Keratinocyte (primary cell): ENCODE measurements around the gene CD93. TPM values are rescaled to one million over a fixed set of nuclear protein-coding genes. Genes with fewer than 3 reads are reported as not detected.
A peak's percentile ranks its signal among the peaks of the same experiment; 100 is the strongest.

ENCODE experiments used
- DNase-seq: peaks from one replicate; pipeline ENCODE4 v3.0.0-alpha.2; 2011; ENCODE audit warnings: low read depth, missing footprints, low spot score
- FAIRE-seq: peaks from 2 replicates; lab custom pipeline; 2011; peaks lifted over from hg19 to GRCh38; lab: Jason Lieb, UNC
- H2AFZ ChIP-seq: 2 replicates; pipeline ENCODE4 v1.6.0; 2012; ENCODE audit warnings: low read length, control low read depth, inconsistent platforms; ENCODE audit not compliant: control insufficient read depth
- H3K27ac ChIP-seq: 2 replicates; pipeline ENCODE4 v1.5.1; 2011; ENCODE audit warnings: low read length; ENCODE audit not compliant: control insufficient read depth, insufficient read depth
- H3K27me3 ChIP-seq: 3 replicates; pipeline ENCODE4 v1.6.0; 2011; ENCODE audit warnings: low read length; ENCODE audit not compliant: control insufficient read depth, insufficient read depth; ENCODE audit errors: extremely low read depth
- H3K36me3 ChIP-seq, 2 experiments: 2 replicates in 1 of 2; 3 replicates in 1 of 2; pipeline ENCODE4 v1.5.1; 2011; ENCODE audit warnings: low read length in 2 of 2, mild to moderate bottlenecking in 1 of 2; ENCODE audit not compliant: control insufficient read depth in 2 of 2, insufficient read depth in 2 of 2; ENCODE audit errors: extremely low read depth in 1 of 2
- H3K4me1 ChIP-seq: 3 replicates; pipeline ENCODE4 v1.5.1; 2011; ENCODE audit warnings: low read length; ENCODE audit not compliant: control insufficient read depth, insufficient read depth; ENCODE audit errors: extremely low read depth
- H3K4me2 ChIP-seq: 3 replicates; pipeline ENCODE4 v1.6.0; 2011; ENCODE audit warnings: low read depth, low read length; ENCODE audit not compliant: control insufficient read depth, insufficient read depth; ENCODE audit errors: extremely low read depth
- H3K4me3 ChIP-seq, 3 experiments: fragments of 200-600 bp in 1 of 3; sonication (generic) in 1 of 3; 2 replicates in 2 of 3; 3 replicates in 1 of 3; pipeline ENCODE4 v1.5.1; 2011 to 2016; ENCODE audit warnings: low read length in 3 of 3, mild to moderate bottlenecking in 3 of 3, control low read depth in 2 of 3, inconsistent platforms in 1 of 3, low read depth in 1 of 3, mixed read lengths in 1 of 3, mixed run types in 1 of 3, moderate library complexity in 1 of 3; ENCODE audit not compliant: control insufficient read depth in 2 of 3, insufficient read depth in 2 of 3; ENCODE audit errors: extremely low read depth in 1 of 3
- H3K79me2 ChIP-seq: 2 replicates; pipeline ENCODE4 v1.6.0; 2012; ENCODE audit warnings: low read length; ENCODE audit not compliant: control insufficient read depth, insufficient read depth
- H3K9ac ChIP-seq: 3 replicates; pipeline ENCODE4 v1.6.0; 2011; ENCODE audit warnings: low read length; ENCODE audit not compliant: control insufficient read depth, insufficient read depth; ENCODE audit errors: extremely low read depth
- H3K9me1 ChIP-seq: 3 replicates; pipeline ENCODE4 v1.6.0; 2011; ENCODE audit warnings: low read length; ENCODE audit not compliant: control insufficient read depth, insufficient read depth; ENCODE audit errors: extremely low read depth
- H3K9me3 ChIP-seq: 2 replicates; pipeline ENCODE4 v1.5.1; 2012; ENCODE audit warnings: low read depth, low read length; ENCODE audit not compliant: control insufficient read depth
- H4K20me1 ChIP-seq: 3 replicates; pipeline ENCODE4 v1.6.0; 2011; ENCODE audit warnings: low read length; ENCODE audit not compliant: control insufficient read depth, insufficient read depth; ENCODE audit errors: extremely low read depth
- EZH2 ChIP-seq: IDR thresholded peaks from one replicate; pipeline ENCODE4 v1.6.1; 2012; ENCODE audit warnings: inconsistent platforms, mild to moderate bottlenecking, low read length, moderate library complexity
- dilution Hi-C: fragments of 300-500 bp; cut with MboI; formaldehyde crosslinking; loops from one replicate; pipeline ENCODE4 v1.7.0; 2020; ENCODE audit warnings: low sequenced_read_pairs; ENCODE audit not compliant: extremely low pct_ligation_motif_present
- polyA plus RNA-seq, 5 experiments: library from polyadenylated mRNA; depleted of rRNA in 3 of 5; stranded (reverse) in 3 of 5; stranded (forward) in 1 of 5; unstranded in 1 of 5; fragments of >200 nt; gene quantifications; 1 replicate in 1 of 5; 2 replicates in 3 of 5; 3 replicates in 1 of 5; pipeline versions ENCODE4 v1.2.1 to v1.2.3, GENCODE V29; 2011 to 2012; ENCODE audit warnings: missing spikeins in 2 of 5, low read depth in 1 of 5, low replicate concordance in 1 of 5
- TF ChIP-seq, protein P1 (sequence below), 3 experiments: IDR thresholded peaks in 1 of 3; conservative IDR thresholded peaks in 1 of 3; optimal IDR thresholded peaks in 1 of 3; 2 replicates in 2 of 3; 3 replicates in 1 of 3; pipeline versions ENCODE3 to v1.5.1; 2011; ENCODE audit warnings: low read length in 3 of 3, mild to moderate bottlenecking in 3 of 3, moderate library complexity in 2 of 3, control low read depth in 1 of 3, inconsistent platforms in 1 of 3; ENCODE audit not compliant: insufficient read depth in 2 of 3; ENCODE audit errors: extremely low read depth in 1 of 3

Gene CD93
- polyA plus RNA-seq, 1 donor (not counting 4 experiments of a cell fraction or from before 2014, with no cell fraction given) = not detected

- TF ChIP-seq, protein P1, sequence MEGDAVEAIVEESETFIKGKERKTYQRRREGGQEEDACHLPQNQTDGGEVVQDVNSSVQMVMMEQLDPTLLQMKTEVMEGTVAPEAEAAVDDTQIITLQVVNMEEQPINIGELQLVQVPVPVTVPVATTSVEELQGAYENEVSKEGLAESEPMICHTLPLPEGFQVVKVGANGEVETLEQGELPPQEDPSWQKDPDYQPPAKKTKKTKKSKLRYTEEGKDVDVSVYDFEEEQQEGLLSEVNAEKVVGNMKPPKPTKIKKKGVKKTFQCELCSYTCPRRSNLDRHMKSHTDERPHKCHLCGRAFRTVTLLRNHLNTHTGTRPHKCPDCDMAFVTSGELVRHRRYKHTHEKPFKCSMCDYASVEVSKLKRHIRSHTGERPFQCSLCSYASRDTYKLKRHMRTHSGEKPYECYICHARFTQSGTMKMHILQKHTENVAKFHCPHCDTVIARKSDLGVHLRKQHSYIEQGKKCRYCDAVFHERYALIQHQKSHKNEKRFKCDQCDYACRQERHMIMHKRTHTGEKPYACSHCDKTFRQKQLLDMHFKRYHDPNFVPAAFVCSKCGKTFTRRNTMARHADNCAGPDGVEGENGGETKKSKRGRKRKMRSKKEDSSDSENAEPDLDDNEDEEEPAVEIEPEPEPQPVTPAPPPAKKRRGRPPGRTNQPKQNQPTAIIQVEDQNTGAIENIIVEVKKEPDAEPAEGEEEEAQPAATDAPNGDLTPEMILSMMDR (optimal IDR thresholded peaks at IDR 0.05 in 1 of 3, IDR thresholded peaks at IDR 0.05 in 1 of 3, conservative IDR thresholded peaks at IDR 0.05 in 1 of 3; ENCODE audit: extremely low read depth in 1 of 3, insufficient read depth in 2 of 3, low read length in 3 of 3) = no peak
- no peak for TF ChIP-seq EZH2
- DNase-seq (peak; percentile 42), FAIRE-seq (peak; percentile 60)
- Histone ChIP-seq H3K4me2 (peak overlapping the region; percentile 8), H2AFZ (no peak overlapping the region), H3K4me3 (no peak overlapping the region), H3K27ac (peak overlapping the region; percentile 53), H3K79me2 (no peaks in the 10 kb centered on the region), H3K27me3 (no peaks in the 10 kb centered on the region), H4K20me1 (no peaks in the 10 kb centered on the region), H3K9me3 (no peaks in the 10 kb centered on the region), H3K36me3 (no peaks in the 10 kb centered on the region), H3K9me1 (no peaks in the 10 kb centered on the region), H3K4me1 (peaks cover 45% of the 10 kb centered on the region), H3K9ac (peak overlapping the region; percentile 30)
- dilution Hi-C loops = no loop called here
These were observed 10.9 kb upstream of the CD93 start for GRCh38 chr20:23096986-23097520.

- Histone ChIP-seq H3K4me2 (no peak overlapping the region), H4K20me1 (no peaks in the 10 kb centered on the region), H3K27me3 (no peaks in the 10 kb centered on the region), H3K36me3 (no peaks in the 10 kb centered on the region), H3K27ac (no peak overlapping the region), H3K4me3 (no peak overlapping the region), H3K9me1 (no peaks in the 10 kb centered on the region), H3K4me1 (peaks cover 43% of the 10 kb centered on the region), H3K9me3 (no peaks in the 10 kb centered on the region), H2AFZ (no peak overlapping the region), H3K9ac (no peak overlapping the region), H3K79me2 (no peaks in the 10 kb centered on the region)
- dilution Hi-C loops = no loop called here
- FAIRE-seq (no peak), DNase-seq (no peak)
- no peak for TF ChIP-seq EZH2
- TF ChIP-seq, protein P1 (optimal IDR thresholded peaks at IDR 0.05 in 1 of 3, IDR thresholded peaks at IDR 0.05 in 1 of 3, conservative IDR thresholded peaks at IDR 0.05 in 1 of 3; ENCODE audit: extremely low read depth in 1 of 3, insufficient read depth in 2 of 3, low read length in 3 of 3) = no peak
These were observed 10.0 kb upstream of the CD93 start for GRCh38 chr20:23096097-23096496.
